Activated T-cell treated with anti-CD3 and anti-CD28 coated beads for 24 hours (primary cell): Measurements from ENCODE around the gene NTN1.

Experiments used
- DNase-seq: peaks from one replicate; pipeline ENCODE4 v3.0.0-alpha.2; 2020; ENCODE audit warnings: low read depth

NTN1 gene

DNA sequence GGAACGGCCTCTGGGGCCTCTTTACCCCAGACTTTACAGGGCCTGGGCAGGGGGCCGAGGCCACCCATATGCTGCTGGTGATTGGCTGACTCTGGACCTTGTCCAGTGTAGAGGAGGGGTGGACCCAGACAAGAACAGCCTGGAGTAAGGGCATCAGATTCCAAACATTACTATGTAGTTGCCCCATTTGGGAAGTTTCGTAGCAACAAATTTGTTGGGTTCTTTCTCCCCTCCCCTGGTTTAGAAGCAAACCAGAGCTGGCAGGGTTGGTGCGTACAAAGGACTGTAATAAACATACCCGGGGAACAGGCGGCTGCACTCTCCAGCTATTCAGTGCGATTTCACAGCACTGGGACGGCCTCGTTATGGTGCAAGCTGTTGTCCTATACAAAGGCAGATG, 145.5 kb downstream of the NTN1 start:
- no peak for DNase-seq

DNA sequence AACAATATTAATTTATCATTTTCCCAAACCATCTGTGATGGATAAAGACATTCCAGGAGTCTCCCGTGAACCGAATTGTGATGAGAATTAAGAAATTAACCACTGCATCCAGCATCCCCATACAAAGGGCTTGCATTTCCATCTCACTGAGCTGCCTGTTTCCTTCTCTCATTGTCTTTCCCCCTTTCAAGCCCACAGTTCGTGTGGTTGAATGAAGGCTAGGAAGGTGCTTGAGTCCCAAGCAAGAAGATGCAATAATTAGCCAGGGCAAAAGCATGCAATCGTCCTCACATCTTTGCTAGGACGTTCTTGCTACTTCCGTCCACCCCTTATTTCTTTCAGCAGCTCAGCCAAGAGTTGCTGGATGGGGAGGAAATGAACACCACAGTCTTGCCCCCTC, 146.1 kb downstream of the NTN1 start:
- DNase-seq = no peak

DNA sequence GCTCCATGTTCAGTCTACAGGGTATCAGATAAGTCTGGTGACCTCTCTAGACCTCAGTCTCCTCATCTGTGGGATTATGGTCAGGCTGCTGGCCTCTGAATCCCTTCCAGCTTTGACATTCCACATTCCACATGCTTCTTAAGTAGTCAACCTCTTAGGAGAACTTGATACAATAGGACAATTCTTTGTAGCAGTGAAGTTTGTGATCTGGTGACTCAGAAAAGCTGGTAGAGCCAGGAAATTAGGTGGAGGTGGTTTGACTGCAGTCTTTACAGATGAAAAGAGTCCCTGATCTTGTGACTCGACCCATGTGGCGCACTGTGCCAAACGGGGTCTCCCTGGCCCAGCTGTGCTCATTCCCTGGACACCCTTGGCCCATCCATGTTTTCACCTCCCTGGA, 147.8 kb downstream of the NTN1 start:
- no peak for DNase-seq

DNA sequence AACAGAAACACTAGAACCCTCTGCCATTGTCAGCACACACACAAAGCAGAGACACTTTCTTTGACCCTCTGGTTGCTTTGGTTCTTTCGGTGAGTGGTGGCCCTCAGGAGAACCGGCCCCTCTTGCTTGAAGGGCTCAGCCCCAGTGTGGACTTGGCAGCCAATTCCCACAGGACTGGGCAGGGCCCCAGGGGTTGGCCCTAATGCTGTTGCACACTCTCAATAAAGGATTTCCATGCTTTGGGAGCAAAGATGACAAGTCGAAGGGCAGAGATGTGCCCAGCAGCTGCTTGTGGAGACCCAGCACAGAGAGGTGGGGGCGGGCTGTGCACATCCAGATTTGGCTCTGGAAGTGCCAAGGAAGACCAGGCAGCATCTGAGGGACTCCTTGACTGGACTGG, 149.0 kb downstream of the NTN1 start:
- DNase-seq = no peak

DNA sequence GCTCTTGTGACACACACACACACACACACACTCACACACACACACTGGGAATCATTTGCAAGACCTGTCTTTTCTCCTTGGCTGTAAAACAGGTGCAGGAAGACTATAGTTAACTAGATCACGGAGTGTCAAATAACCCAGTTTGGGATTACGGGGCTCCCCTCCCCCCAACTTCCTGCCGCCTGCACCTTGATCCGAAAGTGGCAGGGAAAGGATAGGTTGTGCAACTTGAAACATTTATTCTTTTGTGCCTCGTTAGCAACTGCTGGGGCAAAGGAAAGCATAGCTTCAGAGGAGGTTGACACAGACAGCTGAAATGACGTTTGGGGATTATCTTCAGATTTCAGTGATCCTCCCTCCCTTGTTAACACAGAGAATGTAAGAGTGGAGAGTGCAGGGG, 149.5 kb downstream of the NTN1 start:
- DNase-seq = no peak

DNA sequence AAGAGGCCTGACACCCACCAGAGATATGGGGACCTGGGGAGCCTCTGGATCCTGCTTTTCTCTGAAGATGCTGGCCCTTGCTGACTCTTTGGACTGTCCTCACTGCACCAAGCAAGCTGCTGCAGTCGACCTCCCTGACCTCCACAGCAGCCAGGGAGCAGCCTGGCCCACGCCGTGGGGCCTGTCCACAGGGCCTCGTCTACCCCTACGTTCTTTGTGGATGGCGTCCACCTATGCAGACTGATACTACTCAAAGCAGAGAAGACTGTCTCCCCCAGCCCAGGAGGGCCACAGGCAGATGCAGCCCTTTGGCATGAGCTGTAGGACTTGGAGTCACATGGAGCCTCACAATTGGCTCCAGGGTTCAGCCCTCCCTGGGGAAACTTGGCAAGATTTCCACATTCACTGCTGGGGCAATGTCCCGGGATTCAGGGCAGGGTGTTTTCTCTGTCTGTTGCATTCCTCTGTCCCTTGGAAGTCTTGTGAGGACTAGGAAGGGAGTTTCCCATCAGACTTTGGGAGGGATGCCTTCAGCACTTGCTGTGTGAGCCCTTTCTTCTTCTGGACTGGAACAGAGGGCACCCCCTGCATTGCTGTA, 152.2 kb downstream of the NTN1 start:
- no peak for DNase-seq

DNA sequence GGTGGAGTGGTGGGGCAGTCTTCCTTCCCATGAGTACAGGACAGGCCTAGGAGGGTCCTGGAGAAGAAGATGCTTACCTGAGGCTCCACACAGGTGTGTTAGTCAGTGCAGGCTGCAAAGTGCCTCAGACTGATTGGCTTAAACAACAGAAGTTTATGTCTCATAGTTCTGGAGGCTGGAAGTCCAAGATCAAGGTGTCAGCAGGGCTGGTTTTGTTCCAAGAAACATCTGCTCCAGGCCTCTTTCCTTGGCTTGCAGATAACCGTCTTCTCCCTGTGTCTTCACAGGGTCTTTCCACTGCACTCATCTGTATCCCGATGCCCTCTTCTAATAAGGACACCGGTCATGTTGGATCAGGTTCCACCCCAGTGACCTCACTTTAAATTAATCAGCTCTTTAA, 153.0 kb downstream of the NTN1 start:
- DNase-seq = no peak

DNA sequence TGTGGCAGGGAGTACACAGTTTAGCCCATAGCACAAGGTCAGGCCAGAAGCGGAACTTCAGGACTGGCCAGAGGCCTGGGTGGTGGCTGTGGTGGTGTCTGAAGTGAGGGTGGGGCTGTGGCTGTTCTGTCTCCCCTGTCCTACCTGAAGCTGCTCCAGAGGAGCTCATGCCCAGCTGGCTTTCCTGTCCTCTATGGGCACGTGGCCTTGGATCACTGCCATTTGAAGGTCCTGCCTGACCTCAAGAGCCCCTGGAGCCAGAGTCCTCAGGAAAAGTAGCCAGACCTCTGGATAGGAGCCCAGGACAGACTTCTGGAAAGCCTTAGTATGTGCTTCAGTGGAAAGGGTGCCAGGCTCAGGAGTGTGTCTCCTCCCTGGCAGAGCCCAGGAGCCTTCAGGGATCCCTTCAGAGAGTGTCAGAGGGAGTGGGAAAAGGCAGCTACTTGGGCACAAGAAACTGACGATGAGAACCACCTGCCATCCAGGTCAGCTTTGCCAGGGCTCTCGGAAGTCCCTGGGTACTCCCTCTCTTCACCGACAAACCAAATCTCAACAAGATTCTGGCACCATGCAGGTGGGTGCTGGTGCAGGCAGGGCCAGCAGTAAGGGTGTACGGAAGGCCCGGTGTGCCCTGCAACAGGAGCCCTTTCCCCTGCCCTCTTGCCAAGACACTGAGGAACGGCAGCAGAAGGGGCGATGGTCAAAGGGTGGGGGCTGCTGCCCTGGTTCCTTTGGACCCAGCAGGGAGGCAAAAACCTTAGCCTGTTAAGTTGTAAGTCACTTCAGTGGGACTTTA, 153.7 kb downstream of the NTN1 start:
- no peak for DNase-seq

DNA sequence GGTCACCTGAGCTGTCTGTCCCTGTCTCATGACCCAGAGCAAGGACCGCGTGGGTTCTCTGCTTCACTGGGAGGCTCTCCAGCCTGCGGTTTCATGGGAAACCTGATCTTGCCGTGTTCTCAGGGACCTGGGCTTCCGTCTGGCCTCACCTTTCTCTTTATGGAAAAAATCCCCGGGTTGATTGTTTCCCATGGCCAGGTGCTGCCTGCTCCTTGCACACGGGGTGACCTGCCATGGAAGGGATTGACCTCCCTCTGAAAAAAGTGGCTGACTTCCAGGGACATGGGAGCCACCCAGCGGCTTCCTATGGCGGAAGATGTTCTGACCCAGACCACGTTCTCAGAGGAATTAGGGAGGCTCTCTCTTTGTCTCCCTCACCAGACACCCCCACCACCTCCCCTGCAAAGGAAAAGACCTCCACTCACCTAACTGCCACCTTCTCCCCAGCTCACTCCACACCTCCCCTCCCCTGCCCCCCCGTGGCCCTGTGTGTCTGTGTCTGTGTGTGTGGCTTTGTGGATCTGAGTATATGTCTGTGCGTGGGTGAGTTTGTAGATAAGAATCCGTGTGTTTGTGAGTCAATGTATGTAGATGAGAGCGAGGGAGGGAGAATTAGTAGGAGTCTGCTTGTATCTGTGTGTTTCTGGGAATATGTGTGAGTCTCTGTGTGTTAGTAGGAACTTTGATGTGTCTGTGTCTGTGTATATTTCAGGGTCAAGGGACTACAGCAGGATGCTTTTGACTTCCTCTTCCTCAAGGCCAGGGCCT, 154.6 kb downstream of the NTN1 start:
- DNase-seq = no peak

DNA sequence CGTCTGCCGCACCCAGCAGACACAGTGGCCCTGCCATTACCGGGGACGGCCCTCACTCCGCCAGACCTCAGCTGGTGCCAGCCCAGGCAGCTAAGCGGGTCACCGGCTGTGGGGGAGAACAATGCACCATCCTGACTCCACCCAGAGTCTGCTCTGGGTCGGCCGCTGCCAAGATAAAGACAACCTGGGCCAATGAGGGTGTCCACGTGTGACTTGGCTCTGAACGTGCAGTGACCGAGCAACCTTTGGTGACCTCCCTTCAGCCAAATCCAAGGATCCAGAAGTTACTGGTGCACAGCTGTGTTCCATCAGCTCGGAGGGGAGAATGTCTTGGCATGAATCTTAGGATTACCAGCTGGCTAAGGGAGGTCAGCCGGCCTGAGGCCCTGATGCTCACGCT, 155.9 kb downstream of the NTN1 start:
- no peak for DNase-seq

DNA sequence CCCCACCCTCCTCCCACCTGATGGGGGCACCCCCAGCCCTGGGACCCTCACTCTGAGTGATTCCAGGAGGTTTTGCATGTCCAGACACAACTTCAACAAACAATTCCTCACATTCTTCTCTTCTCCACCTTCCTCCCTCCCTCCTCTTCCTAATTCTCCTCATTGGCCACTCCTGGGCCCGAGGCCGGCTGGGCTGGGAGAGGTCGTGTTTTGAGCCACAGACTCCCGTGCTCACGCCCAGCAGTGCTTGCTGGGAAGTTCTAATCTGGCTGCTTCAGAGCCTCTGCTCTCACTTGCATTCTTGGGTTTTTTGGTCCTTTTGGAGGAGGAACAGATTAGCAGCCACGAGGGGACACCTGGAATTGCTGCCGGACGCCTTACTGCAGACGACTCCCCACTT, 157.0 kb downstream of the NTN1 start:
- no peak for DNase-seq

DNA sequence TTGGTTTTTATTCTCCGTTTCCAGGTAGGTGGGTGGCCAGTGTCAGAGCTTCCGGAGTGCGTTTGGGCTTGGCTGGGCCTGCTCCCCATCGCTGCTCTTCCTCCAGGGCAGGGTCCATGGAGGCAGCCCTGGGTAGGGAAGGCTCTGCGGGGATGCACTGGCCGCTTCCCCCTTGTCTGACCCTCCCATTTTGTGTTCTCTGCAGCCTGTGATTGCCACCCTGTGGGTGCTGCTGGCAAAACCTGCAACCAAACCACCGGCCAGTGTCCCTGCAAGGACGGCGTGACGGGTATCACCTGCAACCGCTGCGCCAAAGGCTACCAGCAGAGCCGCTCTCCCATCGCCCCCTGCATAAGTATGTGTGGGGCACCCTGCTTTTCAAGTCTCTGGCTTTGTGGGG, 158.3 kb downstream of the NTN1 start:
- no peak for DNase-seq

DNA sequence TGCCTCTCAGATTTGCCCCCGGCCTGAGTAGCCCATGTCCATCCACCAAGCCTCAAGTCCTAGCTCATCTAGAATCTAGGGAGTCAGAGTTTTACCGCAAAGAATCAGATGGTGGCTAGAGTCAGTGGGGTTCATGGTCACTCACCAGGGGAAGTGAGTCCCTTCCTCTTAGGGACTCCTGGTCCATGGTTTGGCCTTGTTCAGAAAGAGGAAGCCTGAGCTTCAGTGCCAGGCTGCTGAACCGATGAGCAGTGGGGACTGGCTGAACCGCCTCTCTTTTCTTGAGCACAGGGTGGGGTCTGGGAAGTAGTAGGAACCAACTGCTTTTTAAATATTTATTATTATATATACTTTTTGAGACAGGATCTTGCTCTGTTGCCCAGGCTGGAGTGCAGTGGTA, 160.3 kb downstream of the NTN1 start:
- no peak for DNase-seq

DNA sequence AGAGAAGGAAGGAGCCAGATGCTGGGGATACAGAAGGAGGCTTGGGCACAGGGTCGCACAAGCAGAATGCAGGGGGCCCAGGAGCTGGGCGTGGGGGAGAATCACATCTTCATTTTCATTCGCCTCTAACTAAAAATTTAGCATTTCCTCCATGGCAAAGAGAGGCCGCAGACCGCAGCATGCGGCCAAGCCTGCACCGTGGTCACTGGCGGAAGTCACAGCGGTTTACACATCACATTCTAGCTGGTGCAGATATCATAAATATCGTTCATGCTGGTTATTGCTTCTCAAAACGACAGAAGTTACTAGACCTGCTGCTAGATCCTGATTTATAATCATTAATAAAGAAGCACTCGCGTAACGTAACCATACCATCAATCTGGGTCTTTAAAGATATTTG, 162.0 kb downstream of the NTN1 start:
- no peak for DNase-seq

DNA sequence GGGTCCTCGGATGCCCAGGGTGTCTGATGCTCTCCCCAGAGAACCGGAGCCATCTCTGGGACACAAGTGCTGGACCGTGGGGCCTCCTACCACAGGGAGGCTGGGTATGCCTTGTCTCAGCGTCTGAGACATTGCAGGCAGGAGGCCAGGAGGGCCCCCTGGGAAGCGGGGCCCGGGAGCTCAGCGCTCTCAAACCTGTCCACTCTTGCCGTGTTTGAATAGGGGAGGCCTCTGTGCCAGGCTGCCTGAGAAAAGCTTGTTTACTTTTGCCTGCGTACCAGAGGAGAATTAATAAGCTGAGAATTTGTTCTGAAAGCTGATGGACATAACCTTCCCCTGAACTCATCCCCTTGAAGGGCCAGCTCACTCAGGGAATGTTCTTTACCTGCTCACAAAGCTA, 163.8 kb downstream of the NTN1 start:
- no peak for DNase-seq

DNA sequence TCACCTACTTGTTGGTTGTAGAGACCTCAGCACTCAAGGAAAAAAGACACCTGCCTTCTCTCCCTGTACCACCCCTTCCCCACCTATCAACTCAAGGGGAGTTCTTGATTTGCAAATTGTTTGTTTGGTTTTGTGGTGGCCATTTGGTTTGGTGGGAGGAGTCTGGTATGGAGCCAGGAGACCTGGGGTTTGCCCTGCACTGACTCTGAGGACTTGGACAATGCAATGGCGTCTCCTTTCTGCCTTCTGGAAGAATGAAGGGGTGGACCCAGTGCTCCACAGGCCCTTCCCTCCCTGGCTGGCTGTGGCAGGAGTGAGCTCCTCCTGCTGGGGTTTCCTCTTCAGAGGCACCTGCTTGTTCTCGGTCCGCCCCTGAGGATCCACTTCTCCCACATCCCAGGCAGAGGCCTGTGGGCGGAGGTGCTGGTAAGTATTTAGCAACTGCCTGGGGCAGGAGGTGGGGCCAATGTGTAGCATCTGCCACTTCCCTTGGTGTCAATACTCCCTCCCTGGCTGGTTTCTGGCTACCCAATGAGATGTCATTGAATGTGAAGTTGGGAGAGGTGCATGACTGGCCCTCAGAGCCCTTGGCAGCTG, 164.5 kb downstream of the NTN1 start:
- DNase-seq = no peak

DNA sequence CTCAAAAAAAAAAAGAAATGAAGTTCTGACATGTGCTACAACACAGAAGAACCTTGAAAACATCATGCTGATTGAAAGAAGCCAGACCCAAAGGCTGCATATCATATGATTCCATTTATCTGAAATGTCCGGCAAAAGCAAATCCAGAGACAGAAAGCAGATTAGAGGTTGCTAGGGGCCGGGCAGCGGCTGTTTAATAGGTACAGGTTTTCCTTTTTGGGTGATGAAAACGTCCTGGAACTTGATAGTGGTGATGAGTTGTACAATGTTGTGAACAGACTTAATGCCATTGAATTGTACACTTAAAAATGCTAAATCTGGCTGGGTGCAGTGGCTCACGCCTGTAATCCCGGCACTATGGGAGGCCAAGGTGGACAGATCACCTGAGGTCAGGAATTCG, 166.5 kb downstream of the NTN1 start:
- no peak for DNase-seq

DNA sequence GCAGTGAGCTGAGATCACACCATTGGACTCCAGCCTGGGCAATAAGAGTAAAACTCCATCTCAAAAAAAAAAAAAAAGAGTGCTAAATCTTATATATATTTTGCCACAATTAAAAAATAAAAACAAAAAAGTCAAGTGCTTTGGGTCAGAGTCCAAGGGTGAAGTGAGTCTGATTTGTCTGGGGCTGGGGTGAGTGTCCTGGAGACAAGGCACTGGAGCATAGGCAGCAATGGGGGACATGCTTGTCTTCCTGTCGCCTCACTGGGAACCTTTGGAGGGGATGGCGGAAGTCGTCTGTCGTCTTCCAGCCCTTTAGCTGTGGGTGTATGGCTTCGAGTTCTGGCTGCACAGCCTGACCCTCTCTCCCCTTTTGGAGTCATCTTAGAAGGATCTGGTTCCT, 167.1 kb downstream of the NTN1 start:
- no peak for DNase-seq

DNA sequence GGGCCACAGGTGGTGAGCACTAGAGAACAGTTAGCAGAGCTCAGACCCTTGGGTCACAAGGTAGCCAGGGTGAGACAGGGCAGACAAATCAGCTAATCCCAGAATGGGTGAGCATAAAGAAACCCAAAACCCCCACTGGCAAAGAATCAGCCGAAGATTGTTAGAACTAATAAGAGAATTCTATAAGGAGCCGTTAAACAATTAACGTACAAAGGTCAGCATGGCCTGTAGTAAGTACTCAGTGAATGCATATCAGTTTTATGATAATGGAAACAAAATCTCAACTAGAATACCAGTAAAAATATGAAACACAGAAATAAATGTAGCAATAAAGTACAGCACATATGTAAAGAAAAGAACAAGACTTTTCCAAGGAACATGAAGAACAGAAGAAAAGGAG, 168.6 kb downstream of the NTN1 start:
- DNase-seq = no peak

DNA sequence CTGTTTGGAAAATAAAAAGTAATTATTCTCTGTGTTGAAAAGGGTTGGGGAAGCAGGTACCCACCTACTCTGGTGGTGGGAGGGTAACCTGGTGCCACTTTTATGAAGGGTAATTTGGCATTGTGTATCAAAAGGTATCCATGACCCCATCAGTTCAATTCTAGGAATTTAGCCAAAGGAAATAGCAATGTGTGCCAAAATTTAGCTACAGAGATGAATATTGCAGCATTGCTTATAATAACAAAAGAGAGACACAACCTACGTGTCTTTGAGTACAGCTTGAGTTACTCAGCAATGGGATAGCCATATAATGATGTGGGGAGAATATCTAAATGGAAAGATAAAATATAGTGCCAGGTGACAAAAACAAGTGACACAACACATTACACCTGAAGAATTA, 170.7 kb downstream of the NTN1 start:
- no peak for DNase-seq

DNA sequence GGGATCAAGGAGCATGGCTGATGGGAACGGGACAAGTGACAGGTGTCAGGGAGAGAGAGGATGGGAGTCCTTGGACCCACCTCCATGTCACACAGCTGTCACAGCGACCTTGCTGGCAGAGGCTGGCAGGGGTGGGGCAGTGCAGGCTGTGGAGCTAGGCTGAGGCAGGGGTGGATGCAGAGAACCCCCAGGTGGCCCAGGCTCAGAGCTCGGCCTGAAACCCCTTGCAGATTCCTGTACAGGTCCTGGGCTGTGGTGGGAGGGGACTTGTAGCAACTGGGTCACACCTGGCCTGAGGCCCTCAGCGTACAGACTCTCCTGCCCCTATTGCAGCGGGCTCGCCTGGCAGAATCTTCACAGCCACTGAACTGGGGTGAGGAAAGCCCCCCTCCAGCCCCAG, 174.1 kb downstream of the NTN1 start:
- no peak for DNase-seq

DNA sequence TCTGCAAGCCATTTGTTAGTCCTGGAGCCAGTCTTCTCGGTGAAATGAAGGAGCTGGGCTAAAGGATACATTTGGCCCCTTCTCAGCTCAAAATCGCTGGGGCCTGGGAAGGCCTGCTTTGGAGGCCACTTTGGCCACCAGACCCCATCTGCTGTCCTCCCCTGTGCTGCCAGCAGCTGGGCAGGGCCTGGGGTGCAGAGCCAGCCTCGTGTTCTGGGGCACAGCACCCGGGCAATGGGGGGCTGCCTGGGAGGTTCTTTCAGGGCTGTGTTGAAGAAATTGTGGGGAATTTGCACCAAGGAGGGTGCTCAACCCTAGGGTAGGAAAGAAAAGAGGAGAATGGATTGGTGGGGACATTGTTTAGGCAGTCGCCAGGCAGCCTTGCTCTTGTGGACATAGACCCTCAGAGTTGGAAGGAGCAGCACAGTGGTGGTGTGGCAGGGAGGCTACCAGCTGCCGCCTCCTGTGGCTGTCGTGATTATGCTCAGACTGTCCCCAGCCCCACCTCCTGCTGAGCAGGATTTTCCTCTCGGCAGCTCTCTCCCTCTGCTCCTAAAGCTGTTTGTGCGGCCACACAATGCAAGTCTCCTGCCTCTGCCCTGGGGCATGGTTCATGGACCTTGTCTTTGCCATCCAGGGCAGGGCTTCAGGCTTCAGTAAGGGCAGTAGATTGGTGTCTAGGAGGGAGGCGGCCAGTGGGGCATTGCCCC, 174.8 kb downstream of the NTN1 start:
- DNase-seq = no peak
